HG02981 (cell line): ENCODE measurements around the gene SLC36A3.
"Not testable (repeated sequence)": the region's sequence is repeated elsewhere in the genome, so short reads cannot be mapped to it uniquely, and the experiment has no call there.

ENCODE experiments used
- ATAC-seq: cut with Tn5 transposase; IDR thresholded peaks from one replicate; pipeline ENCODE4 v1.9.1; 2021; ENCODE audit warnings: mild to moderate bottlenecking, moderate library complexity; ENCODE audit not compliant: unreplicated experiment

Gene SLC36A3

GRCh38 chr5:151264113-151264512 lies 39.5 kb downstream of the SLC36A3 start:
- no peak for ATAC-seq

DNA sequence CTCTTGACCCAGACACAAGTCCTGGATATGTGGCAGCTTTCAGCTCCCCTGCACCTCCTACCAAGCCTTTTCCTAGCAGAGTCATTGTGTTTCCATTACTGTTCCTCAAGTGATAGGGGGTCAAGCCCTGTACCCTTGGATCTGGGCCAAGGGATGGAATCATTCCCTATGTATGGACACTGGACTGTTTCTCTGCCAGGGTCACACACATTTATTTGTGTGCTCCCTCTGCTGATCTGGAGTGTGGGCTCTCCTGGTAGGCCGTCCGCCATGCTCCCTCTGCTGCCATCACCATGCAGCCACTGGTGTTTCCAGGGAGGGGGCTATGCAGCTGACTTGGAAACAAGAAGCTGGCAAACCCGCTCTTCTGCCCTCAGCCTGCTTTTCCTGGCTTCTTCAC lies 41.0 kb downstream of the SLC36A3 start:
- ATAC-seq, result no peak

- no peak for ATAC-seq
Observed at GRCh38 chr5:151259931-151260330, 43.6 kb downstream of the SLC36A3 start.

DNA sequence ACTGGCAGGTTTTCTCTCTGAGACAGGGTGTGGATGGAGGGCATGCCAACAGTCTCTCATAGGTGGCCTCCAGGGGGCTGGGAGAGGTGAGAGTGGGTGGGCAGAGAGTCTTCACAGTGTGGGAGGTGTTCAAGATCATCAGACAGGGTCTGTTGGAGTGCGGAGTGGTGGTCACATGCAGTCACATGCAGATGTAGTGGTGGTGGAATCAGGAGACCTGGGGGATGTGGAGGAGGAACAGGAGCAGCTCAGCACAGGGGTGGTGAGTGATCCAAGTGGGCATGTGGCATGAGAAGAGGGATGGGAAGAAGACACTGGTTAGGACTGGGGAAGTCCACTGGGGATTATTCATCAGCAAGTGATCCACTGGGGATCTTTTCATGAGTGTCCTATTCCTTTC lies 44.8 kb downstream of the SLC36A3 start:
- ATAC-seq, result no peak

GRCh38 chr5:151258201-151258611 lies 45.4 kb downstream of the SLC36A3 start:
- ATAC-seq, result no peak

DNA sequence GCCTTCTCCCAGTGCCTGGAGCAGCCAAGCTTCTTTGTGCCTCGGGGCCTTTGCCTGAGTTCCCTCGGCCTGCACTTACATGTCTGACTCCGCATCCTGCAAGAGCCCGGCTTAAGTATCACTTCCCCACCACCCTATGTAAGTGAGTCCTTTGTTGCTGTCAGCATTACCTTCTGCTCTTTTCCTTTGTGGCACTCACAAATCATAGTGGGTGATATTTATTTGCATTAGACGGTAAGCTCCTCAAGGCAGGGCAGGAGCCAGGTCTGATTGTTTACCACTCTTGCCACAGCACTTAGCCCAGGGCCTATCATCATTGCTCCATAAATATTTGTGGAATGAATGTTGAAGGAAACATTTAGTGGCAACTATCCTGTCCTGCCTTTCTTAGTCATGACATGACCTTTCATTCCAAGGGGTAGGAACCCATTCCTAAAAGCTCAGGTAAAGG lies 45.8 kb downstream of the SLC36A3 start:
- ATAC-seq, result peak; percentile 26

GRCh38 chr5:151255621-151256286 lies 47.8 kb downstream of the SLC36A3 start:
- peak; percentile 38 for ATAC-seq

DNA sequence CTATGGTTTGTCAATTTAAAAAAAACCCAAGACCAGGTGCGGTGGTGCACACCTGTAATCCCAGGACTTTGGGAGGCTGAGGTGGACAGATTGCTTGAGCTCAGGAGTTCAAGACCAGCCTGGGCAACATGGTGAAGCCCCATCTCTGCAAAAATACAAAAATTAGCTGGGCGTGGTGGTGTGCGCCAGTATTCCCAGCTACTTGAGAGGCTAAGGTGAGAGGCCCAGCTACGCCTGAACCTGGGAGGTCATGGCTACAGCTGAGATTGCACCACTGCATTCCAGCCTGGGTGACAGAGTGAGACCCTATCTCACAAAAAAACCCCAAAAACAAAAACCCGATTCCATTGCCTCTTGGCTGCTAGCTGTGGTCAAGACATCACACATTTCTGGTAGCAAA lies 48.6 kb downstream of the SLC36A3 start:
- not testable (repeated sequence) for ATAC-seq

DNA sequence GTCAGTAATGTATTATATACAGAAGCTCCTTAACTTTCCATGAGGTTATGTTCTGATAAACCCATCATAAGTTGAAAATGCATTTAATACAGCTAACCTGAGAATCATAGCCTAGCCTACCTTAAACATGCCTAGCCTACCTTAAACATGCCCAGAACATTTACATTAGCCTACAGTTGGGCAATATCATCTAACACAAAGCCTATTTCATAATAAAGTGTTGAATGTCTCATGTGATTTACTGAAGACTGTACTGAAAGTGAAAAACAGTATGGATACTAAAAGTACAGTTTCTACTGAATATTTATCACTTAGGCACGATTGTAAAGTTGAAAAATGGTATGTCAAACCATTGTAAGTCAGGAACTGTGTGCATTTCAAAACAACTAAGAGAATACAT lies 49.0 kb downstream of the SLC36A3 start:
- ATAC-seq, result no peak

GRCh38 chr5:151253605-151253950 lies 50.0 kb downstream of the SLC36A3 start:
- no peak for ATAC-seq

DNA sequence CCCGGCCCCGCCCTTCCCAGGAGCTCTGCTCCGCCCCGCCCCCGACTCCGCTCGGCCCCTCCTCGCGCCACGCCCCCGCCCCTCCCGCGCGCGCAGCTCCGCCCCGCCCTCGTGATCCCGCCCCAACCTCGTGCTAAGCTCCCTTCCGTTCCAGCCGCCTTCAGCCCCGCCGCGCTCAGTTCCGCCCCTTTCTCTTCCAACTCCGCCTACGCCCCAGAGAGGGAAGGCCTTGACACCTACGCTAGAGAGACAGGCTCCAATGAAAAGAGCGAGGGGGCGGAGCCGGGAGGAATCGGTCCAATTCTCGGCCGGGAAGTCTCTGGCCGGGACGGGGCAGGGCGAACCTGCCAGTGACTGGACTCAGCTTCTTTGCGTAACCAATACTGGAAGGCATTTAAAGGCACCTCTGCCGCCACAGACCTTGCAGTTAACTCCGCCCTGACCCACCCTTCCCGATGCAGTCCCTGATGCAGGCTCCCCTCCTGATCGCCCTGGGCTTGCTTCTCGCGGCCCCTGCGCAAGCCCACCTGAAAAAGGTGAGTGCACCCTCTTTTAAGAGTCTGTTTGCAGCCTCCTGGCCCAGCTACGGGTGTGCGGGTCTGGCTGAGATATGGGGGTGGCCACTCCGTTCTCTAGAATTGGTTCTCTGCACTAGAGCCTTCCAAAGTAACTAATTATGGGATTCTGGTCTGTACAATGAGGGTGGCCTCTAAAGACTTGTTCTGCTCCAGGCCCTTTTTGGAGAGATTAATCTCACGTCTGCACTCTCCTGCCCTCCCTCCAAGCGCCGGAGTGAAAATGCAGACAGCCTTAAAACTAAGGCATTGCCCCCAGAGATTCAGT lies 50.6 kb downstream of the SLC36A3 start, which contains the start of gene GM2A:
Gene GM2A (plus strand): TSS at position 424 of the 843 bp plus-strand sequence. CDS start 32 bp downstream, at position 456.
- ATAC-seq, result peak; percentile 87

DNA sequence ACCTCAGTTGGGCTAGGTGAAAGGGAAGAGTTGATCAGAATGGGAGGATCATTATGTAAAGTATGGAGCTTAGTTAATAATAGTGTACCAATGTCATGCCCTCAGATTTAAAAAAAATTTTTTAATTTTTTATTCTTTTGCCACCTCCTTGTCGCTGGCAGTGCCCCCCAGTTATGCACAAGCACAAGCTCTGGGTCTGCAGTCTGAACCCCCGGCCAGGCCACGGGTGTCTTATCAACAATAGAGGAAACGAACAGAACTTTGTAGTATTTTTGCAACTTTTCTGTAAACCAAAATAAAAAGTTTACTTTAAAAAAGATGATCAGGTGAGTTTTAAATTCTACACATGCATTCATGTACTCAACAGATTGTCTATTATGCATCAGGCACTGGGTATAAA lies 51.9 kb downstream of the SLC36A3 start:
- no peak for ATAC-seq

DNA sequence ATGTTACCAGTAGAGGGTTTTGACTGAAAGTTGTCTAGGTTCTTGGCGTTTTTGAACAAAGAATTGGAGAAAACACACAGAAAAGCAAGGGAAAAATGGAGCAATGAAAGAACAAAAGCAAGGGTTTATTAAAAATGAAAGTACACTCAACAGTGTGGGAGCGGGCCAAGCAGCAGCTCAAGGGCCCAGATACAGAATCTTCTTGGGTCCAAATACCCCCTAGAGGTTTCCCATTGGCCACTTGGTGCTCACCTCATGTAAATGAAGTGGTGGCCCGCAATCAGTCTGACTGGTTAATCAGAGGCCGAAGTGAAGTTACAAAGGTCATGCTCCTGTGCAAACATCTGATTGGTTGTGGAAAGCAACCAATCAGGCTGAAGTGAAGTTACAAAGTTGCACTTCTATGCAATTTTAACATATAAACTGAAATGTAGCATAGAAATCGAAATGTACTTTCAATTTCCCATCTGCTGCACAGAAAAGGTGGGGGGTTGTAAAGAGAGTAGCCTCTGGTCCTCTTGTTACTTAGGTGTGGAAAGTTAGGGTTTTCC lies 52.5 kb downstream of the SLC36A3 start:
- ATAC-seq, result no peak

DNA sequence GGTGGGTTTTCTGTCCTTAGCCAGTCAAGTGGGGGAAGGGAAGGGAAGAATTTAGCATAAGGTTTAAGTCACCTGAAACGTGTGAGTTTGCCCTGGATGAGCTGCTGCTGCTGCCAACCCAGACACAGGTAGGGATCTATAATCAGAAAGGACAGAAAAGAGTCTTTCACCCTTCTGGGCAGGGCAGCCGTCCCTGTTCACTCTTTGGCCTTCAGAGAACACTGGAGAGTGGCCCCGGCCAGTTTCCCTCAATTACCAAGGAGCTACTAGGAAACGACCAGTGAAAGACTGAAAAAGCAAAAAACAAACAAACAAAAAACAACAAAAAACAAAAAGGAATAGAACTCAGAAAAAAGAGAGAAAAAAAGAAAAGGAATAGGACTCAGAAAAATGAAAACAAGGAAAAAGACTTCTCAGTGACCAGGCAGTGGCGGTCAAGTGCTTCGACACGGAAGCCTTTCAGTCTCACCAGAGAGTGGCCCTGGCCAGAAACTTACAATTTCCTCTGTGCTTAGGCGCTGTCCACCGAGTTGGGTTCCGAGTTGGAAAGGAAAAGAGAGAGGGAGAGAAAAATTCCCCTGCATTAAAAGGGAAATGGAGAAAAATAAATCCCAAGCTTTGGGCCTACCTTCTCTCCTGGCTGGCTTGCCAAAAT lies 53.1 kb downstream of the SLC36A3 start:
- no peak for ATAC-seq

- no peak for ATAC-seq
Observed at GRCh38 chr5:151249281-151249680, 54.3 kb downstream of the SLC36A3 start.

GRCh38 chr5:151248651-151249050 lies 54.9 kb downstream of the SLC36A3 start:
- no peak for ATAC-seq

DNA sequence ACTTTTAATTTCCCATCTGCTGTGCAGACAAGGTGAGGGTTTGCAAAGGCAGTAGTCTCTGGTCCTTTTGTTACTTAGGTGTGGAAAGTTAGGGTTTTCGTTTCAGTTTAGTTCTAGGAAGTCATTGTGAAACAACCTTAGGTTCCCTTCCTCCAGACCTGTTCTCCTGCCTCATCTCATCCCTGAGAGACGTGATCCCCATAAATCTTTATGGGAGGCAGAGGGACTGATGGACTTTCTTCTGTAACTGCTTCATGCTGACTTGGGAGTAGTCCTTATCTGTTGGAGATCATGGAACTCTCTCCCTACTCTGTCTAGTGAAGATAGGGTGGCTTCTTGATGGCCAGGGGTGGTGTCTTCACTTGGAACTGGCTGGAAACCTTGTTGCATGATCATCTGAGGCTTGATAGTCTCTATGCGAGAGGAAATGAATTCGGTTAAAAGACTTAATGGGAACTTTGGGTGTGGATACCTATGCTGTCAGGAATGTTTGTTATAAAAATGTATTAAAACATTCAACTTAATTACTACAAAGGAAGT lies 57.8 kb downstream of the SLC36A3 start:
- no peak for ATAC-seq

GRCh38 chr5:151244206-151244605 lies 59.4 kb downstream of the SLC36A3 start:
- ATAC-seq, result no peak

GRCh38 chr5:151243564-151243963 lies 60.0 kb downstream of the SLC36A3 start:
- ATAC-seq, result no peak

GRCh38 chr5:151243127-151243526 lies 60.4 kb downstream of the SLC36A3 start:
- ATAC-seq, result no peak
